ENCODE results near the gene DLX1.
"Not testable (repeated sequence)": the region's sequence is repeated elsewhere in the genome, so short reads cannot be mapped to it uniquely, and the experiment has no call there.

The DLX1 gene

GRCh38 chr2:172120118-172120517, 34.8 kb downstream of the DLX1 start:
- no peak for DNase-seq

DNA sequence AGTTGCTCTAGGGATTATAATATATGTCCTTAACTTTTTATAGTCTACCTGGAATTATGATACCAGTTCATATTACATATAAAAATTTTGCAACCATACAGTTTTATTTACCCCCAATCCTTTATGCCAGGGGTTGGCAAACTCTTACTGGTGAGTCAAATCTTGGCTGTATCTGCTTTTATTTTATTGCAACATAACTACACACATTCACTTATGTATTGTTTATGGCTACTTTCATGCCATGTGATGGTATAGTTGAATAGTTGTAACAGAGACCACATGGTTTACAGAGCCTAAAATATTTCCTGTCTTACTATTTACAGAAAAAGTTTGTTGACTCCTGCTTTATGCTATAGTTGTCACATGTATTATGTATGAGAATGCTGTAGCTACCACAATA, 43.2 kb downstream of the DLX1 start:
- no peak for DNase-seq

DNA sequence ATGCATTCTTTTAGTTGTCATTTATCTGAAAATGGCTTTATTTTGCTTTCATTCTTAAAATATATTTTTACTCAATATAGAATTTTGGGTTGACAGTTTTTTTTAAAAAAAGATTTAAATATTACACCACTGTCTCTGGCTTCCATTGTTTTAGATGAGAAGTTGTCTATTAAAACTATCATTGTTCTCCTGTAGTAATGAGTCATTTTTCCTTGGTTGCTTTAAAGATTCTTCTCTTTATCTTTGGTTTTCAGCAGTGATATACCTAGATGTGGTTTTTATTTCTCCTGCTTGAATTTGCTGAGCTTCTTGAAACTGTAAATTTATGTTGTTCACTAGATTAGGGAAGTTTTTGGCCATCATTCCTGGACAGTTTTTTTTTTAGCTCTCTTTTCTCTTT, 44.1 kb downstream of the DLX1 start:
- no peak for DNase-seq

- no peak for DNase-seq
These were observed 46.6 kb downstream of the DLX1 start for GRCh38 chr2:172131713-172132555.

DNA sequence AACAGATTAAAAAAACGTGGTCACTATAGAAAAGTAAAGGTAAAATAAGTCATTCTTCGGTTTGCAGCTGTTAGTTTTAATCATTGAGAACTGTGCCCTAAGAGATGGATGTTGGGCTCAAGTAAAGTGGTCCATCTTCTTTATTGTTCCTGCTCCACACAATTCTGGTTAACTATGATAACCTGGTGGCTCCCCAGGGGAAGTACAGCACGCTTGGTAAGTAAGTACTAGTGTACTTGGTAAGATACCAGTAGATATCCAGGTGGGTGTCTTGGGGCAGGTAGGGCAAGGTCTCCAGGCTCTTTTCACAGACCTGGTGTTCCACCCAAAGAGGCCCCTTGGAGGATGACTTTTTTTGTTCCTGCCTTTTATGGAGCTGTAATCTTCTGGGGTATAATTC, 49.0 kb downstream of the DLX1 start:
- no peak for DNase-seq

GRCh38 chr2:172135446-172135845, 50.1 kb downstream of the DLX1 start:
- DNase-seq, result no peak

GRCh38 chr2:172137109-172137508, 51.8 kb downstream of the DLX1 start:
- no peak for DNase-seq

GRCh38 chr2:172137943-172138342, 52.6 kb downstream of the DLX1 start:
- DNase-seq, result no peak

- DNase-seq, result not testable (repeated sequence)
These were observed 53.4 kb downstream of the DLX1 start for GRCh38 chr2:172138727-172139126.

Data from DMS153 (cell line).